Measurements from ENCODE around the gene SNAP91. TPM values are rescaled to one million over a fixed set of nuclear protein-coding genes. Genes with fewer than 3 reads are reported as not detected.

Gene SNAP91
- total RNA-seq, 1 donor from 2014 or later, result not detected

DNA sequence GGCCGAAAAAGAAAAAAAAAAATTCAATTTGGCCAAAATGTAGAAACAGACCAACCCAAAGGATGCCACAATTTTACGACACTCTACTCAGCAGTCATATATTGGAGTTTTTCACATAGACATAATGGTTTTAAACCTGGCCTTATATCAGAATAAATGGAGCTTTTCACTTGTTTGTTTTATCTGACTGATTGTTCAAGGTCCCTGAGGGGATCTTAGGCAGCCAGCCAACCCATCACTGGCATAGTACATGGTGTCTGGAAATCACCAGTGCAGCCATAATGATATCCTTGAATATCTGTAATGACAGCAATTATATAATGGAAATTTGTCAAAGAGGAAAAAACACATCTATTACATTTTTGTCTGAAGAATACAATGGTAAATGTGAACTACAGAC lies 99.7 kb downstream of the SNAP91 start:
- Mint-ChIP-seq H3K36me3 (ENCODE audit: low read depth) (no peaks in the 10 kb centered on the region), H3K27me3 (no peaks in the 10 kb centered on the region), H3K9me3 (no peaks in the 10 kb centered on the region), H3K27ac (no peak overlapping the region), H3K4me3 (no peak overlapping the region), H3K4me1 (no peaks in the 10 kb centered on the region)
- intact Hi-C loops (cut with micrococcal nuclease), result no loop called here
- no peak for DNase-seq
- ATAC-seq (ENCODE audit: low read depth), result no peak
- TF ChIP-seq CTCF (IDR thresholded peaks at IDR 0.05), result no peak
- POLR2A ChIA-PET, result no interaction called here
- CTCF ChIA-PET, result no interaction called here

GRCh38 chr6:83605517-83605916 lies 103.4 kb downstream of the SNAP91 start:
- H3K36me3 Mint-ChIP-seq (ENCODE audit: low read depth), result no peaks in the 10 kb centered on the region
- H3K4me1 Mint-ChIP-seq, result no peaks in the 10 kb centered on the region
- ATAC-seq (ENCODE audit: low read depth) (no peak), DNase-seq (no peak)
- POLR2A ChIA-PET, result no interaction called here
- H3K9me3 Mint-ChIP-seq, result no peaks in the 10 kb centered on the region
- CTCF ChIA-PET, result no interaction called here
- TF ChIP-seq CTCF (IDR thresholded peaks at IDR 0.05), result no peak
- H3K27ac Mint-ChIP-seq, result no peak overlapping the region
- no peaks in the 10 kb centered on the region for H3K27me3 Mint-ChIP-seq
- intact Hi-C loops (cut with micrococcal nuclease), result no loop called here
- no peak overlapping the region for H3K4me3 Mint-ChIP-seq

DNA sequence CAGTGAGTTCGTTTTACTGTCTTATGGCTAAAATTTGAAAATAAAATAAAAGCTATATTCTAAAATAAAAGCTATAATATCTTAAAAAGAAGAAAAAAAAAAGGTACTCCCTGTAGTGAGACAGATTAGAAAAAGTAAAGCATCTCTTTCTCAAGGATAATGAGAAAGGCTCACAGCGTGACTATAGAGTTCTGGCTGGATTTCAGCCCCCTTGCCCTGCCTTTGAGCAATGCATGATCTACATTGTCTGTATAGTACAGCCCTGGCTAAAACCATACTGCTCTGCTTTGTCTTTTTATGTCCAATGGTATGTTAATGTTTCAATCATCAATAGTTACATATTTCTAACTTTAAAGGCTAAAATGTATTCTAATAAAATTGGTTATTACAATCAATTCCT lies 105.3 kb downstream of the SNAP91 start:
- H3K36me3 Mint-ChIP-seq (ENCODE audit: low read depth), result no peaks in the 10 kb centered on the region
- TF ChIP-seq CTCF (IDR thresholded peaks at IDR 0.05), result no peak
- no peaks in the 10 kb centered on the region for H3K27me3 Mint-ChIP-seq
- intact Hi-C loops (cut with micrococcal nuclease), result no loop called here
- no peaks in the 10 kb centered on the region for H3K4me1 Mint-ChIP-seq
- CTCF ChIA-PET, result interaction anchor here (1.8 kb wide), 1 partner anchor 12 kb away, joined by 5 read pairs; no protein-coding TSS in a partner anchor
- no peak overlapping the region for H3K4me3 Mint-ChIP-seq
- ATAC-seq (ENCODE audit: low read depth) (no peak), DNase-seq (no peak)
- no peak overlapping the region for H3K27ac Mint-ChIP-seq
- no peaks in the 10 kb centered on the region for H3K9me3 Mint-ChIP-seq
- POLR2A ChIA-PET, result no interaction called here

DNA sequence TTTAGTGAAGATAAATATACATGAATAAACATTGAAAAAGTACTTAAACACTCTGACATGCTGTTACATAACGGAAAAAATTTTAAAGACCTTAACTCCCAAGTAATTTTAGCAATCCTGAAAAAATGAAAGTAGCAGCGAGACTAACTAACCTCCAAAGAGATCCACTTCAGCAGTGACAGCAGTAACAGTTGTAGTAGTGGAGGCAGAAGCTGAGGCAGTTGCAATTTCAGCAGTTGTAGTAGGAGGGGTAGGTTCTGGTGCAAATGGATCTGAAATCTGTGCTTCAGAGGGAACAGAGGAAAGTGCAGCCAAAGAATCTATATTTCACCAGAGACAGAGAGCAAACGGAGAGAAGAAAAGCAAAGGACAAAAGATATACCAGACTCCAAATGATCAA lies 107.8 kb downstream of the SNAP91 start:
- ChIA-PET POLR2A (no interaction called here), CTCF (no interaction called here)
- TF ChIP-seq CTCF (IDR thresholded peaks at IDR 0.05), result no peak
- DNase-seq, result no peak
- H3K36me3 Mint-ChIP-seq (ENCODE audit: low read depth), result no peaks in the 10 kb centered on the region
- H3K9me3 Mint-ChIP-seq, result no peaks in the 10 kb centered on the region
- ATAC-seq (ENCODE audit: low read depth), result no peak
- intact Hi-C loops (cut with micrococcal nuclease), result no loop called here
- no peaks in the 10 kb centered on the region for H3K4me1 Mint-ChIP-seq
- H3K4me3 Mint-ChIP-seq, result no peak overlapping the region
- H3K27me3 Mint-ChIP-seq, result no peaks in the 10 kb centered on the region
- H3K27ac Mint-ChIP-seq, result no peak overlapping the region

DNA sequence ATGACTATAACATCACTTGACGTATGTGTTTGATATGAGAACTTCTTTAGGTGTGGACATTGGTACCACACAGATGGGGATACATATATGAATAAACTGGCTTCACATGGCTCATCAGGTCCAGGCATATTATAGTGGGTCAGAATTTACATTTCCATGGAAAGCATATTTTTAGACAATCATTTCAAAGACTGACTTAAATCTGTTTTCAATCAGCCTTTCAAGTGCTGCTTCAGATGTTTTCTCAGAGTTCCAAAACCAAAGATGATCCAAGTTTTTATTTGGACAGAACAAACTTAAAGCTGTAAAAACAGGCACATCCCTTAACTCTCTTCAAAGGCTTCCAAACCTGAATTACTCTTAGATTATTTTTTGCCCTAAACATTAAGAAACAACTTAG lies 108.4 kb downstream of the SNAP91 start:
- Mint-ChIP-seq H3K9me3 (no peaks in the 10 kb centered on the region), H3K4me1 (no peaks in the 10 kb centered on the region), H3K4me3 (no peak overlapping the region), H3K27ac (no peak overlapping the region), H3K27me3 (no peaks in the 10 kb centered on the region), H3K36me3 (ENCODE audit: low read depth) (no peaks in the 10 kb centered on the region)
- ATAC-seq (ENCODE audit: low read depth) (no peak), DNase-seq (no peak)
- POLR2A ChIA-PET, result no interaction called here
- no peak for TF ChIP-seq CTCF (IDR thresholded peaks at IDR 0.05)
- intact Hi-C loops (cut with micrococcal nuclease), result no loop called here
- CTCF ChIA-PET, result no interaction called here
